M059J (cell line): ENCODE measurements around the gene ZFYVE26. TPM values are rescaled to one million over a fixed set of nuclear protein-coding genes. Genes with fewer than 3 reads are reported as not detected.
"Not testable (repeated sequence)": the region's sequence is repeated elsewhere in the genome, so short reads cannot be mapped to it uniquely, and the experiment has no call there.

ENCODE experiments used
- DNase-seq: peaks from one replicate; pipeline ENCODE4 v3.0.0-alpha.2; 2012; ENCODE audit warnings: low read depth
- total RNA-seq: library from RNA; depleted of rRNA; stranded (reverse); fragments of >200 nt; shearing (Covaris generic); gene quantifications from 2 replicates; pipeline ENCODE4 v1.2.3, GENCODE V29; 2014

Gene ZFYVE26
- total RNA-seq, 1 experiment from 2014 or later = 17.8 TPM

DNA sequence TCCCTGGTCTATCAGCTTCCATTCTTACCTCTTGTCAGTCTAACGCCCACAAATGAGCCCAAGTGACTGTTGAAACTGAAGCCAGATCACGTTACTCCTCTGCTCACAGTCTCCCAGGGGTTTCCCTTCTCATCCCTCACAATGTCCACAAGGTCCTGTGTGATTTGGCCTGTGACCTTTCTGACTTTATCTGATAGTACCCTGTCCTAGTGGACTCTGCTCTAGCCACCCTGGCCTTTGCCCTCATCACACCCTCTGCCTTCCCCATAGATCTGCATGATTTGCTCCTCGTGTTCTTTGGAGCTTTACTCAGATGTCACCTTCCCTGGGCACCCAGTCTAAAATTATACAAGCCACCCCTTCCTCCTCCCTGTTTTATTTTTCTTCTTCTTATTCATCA lies 59.2 kb downstream of the ZFYVE26 start:
- DNase-seq = no peak

DNA sequence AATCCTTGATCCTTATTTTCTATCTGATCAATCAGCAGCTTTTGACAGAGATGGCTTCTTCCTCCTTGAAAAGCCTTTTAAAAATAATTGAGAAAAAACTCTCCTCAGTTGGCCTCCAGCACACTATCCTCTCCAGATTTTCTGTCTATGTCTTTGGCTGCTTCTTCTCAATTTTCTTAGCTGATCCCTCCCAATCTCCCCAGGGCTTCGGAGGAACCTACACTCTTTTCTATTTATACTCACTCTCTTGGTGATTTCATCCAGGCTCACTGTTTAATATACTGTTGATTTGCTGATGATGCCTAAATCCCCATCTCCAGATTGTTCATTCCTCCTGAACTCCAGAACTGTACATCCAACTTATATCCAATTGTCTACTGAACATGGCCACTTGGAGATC lies 59.9 kb downstream of the ZFYVE26 start:
- no peak for DNase-seq

DNA sequence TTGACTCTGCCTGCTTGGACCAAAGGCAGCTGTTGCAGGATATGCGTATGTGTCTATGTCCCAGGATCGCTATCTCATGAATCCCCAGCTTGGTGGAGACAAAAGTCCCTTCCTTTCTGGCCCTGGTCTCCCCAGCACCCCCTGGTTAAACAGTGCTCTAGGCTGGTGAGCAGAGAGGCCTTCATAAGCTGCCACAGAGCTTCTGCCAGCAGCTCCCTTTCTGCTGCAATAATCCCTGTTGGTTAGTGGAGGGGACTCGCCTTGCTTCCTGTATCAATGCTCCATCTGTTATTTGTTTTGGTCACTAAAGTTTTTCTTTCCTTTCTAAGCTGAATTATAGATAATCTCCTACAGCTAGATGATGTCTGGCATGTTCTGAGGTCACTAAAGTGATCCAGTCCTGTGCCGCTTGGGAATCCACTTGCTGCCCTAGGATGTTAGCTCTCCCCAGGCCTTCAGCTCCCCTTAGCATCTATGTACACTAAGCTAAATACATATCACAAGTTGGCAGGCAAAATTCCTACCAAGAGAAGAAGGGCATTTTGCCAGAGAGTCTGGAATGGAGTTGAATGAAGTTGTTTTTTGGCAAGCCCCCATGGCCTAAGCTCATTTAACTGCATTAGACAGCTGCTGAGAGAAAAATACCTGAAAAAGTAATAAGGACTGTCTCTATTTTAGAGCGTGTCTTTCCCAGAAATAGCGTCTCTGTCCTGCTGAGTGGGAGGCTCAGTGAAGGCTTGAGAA lies 66.9 kb downstream of the ZFYVE26 start:
- no peak for DNase-seq

DNA sequence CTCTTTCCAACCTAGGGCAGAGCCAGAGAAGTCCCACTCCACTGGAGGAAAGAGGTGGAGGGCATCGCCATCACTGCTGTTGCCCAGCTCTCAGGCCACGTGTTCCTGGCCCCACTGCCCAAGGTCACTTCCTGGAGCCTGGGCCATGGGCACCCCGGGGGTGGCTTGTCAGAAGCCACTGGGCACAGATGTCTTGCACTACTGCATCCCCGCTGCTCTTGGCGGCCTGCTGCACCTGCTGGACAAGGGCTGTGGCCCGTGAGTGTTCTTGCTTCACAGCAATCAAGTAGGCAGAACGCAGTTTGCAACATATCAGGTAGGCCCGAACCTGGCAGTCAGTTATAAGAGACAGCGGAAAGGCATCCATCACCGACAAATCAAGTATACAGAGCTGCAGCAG lies 68.1 kb downstream of the ZFYVE26 start:
- DNase-seq = no peak

DNA sequence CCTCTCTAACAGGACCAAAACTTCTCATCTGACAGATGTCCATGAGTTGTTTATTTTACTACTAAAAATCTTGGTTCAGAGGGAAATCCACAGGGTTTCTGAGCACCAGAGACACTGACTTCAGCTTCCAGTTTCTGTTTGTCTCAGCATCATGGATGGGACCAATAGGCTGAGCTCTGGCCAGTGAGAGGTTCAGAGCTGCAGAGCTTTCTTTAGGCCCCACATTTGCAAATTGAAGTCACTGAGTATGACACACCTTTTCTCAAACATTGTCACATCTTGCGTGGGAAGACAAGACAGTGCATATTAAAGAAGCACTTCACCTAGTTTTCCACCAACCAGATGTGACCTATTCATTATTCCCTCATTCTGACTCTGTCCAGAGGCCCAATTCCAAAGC lies 69.5 kb downstream of the ZFYVE26 start:
- DNase-seq = no peak

DNA sequence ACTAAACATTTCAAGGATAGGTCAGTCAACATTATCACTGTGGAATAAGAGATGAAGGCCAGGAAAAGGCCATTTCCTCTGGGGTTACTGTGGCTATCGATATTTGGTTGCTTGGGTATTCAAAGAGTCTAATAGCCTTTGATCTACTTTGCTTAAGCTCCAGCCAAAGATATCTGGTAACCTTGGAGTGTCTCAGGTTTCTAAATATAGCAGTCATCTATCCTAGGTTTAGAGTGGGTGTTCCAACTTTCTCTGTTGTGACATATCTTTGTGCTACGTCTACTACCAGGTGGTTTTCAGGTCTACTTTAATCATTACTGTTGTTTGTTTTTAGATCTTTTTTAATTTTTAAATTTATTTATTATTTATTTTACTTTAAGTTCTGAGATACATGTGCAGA lies 72.3 kb downstream of the ZFYVE26 start:
- no peak for DNase-seq

DNA sequence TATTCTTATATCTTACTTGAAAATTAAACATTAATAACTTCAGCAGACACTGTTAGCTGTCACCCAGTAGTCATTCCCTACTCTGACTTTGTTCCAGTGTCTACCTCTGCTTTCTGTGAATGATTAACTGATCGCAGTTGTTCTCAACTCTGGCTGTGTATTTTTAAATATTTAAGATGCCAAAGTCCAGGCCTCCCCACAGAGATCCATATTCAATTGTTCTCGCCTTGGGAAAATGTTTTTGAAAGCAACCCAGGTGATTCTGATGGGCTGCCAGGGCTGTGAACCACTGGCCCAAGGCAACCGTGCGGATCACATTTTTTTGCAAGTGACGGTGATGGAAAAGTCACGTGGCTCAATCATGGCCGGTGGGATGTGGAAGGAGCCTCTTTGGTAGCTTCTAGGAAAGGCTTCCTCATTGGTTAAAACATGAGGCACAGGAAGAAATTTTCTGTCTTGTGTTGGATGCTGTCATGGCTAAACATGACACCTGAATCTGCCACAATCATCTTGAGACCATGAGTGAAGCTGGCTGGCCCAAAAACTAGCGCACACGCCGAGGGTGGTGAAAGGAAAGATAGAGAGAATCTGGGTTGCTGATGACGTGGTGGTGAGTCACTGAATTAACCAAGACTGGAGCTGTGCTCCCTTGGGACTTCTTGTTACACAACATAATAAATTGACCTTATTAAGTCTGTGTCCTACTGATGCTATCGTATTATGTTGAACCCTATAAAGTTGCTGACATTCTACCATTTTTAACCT lies 77.5 kb downstream of the ZFYVE26 start:
- peak; percentile 91 for DNase-seq

DNA sequence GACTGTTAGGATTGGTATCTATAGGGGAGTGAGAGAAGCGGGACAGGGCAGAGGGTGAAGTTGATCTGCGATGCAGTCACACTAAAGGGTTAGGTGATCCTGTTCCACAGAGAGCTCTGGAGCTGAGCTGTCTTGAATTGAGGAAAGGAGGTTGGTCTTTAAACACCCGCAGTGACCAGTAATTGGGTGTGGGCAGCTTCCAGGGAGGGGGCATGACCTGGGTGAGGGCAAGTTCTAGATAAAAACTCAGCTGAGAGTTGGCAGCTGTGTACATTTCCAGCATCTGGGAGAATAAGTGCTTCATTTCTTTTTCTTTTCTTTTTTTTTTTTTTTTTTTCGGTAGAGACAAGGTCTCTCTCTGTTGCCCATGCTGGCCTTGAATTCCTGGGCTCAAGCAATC lies 79.6 kb downstream of the ZFYVE26 start:
- no peak for DNase-seq

DNA sequence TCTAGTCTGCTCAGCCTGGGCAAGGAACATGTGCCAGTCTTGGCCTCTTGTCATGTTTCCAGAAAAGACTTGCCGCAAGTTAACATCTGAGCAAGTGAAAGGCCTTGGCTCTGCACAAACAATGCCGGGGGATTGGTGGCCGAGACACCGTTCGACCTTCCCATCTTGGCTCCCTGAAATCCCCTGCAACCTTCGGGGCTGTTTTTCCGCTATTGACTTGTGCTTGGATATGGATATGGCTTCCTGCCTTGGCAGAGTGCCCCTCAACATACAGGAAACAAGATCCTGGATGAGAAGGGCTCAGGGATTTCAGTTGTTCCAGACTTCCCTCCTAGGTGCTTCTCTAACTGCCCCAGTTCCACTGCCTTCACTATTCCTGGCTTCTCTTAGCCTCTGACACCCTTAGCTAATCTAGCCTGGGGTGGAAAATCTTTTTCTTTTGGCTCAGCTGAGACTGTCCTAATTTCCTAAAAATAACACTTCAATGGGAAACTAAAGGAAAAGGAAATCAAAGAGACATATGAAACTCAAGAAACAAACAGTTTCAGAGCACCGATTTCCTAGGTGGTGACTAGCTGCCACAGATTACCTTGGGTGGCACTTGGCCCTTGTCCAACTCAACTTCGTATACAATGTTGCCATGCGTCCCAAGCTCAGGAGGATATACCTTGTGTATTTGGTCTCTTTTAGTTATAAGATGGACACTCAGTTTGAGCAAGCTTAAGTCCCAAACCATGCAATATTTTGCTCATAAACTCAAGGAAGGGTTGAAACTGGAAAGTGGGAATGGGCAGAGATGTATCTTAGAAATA lies 80.8 kb downstream of the ZFYVE26 start:
- DNase-seq = no peak

DNA sequence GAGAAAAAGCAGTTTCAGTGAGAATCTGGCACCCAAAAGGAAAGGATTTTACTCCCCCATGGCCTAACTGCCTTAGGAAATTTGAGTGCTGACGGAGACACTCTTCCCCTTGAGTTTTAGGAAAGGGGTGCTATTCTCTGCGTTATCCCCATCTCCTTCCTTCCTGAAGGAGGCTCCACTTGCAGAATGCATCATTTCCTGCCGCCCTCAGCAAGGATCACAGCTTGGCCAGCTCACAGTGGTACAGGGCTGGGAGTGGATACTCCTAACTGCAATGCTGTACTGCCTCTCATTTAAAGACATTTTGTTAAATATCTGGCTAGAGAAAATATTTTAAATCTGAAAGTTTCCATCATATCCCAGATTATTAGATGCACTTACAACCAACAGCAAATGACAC lies 81.7 kb downstream of the ZFYVE26 start:
- peak; percentile 9 for DNase-seq

DNA sequence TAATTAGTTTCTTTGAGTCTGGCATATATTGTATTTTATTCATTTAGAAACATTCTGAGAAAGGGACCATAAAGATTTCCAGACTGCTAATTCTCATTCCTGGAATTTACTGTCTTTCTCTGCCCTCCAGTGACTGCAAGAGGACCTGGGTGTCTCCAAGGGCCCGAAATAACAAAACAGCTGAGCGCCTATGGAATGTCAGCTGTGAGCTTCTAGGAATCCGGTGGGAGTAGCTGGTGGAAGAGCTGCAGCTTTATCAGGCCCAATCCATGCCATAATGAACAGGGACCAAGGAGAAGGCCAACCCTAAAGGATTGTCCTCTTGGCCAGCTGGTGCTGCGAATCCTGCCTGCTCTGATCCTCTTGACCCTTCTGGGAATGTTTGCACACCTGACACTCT lies 82.8 kb downstream of the ZFYVE26 start:
- DNase-seq = no peak

DNA sequence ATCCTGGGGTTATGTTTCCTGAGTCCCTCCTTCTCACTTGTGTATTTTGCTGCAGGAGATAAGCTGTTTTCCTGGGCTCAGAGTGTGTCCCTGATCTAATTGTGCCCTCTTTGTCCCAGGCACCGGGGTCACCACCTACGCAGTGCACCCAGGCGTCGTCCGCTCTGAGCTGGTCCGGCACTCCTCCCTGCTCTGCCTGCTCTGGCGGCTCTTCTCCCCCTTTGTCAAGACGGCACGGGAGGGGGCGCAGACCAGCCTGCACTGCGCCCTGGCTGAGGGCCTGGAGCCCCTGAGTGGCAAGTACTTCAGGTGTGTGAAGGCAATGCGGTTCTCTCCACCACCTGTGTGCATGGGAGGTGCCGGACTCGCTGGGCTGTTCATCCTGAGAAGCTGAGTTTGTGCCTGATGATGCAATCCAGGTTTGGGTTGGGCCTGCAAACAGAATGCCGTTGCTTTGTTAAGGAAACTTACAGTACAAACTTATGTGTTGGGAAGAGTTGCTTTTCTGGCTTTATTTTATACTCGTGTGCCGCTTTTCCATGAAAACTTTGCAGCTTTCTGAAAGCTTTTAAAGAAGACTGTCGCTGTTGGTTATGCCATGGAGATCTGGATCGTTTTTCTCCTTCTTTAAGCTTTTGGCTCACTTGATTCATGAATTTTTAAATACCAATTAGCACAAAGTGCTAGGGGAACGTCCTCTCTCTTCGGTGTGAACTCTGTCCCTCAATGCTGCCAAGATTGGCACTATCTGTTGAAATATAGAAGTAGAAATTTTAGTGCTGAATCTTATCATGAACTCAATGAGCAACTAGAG lies 87.1 kb downstream of the ZFYVE26 start:
- no peak for DNase-seq

DNA sequence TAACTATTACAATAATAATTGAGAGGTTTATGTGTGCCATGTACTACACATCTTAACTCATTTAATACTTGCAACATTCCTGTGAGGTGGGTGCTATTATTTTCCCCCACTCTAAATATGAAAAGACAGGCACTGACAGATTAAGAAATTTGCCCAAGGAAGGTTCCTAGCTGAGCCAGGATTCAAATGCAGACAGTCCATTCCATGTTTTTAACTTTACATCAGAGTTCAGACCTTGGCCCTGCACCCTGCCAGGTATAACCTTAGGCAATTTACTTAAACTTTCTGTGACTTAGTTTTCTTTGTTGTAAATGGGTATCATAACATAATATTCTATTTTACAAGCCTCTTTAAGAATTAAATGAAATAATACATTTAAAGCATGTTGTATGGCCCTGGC lies 88.1 kb downstream of the ZFYVE26 start:
- no peak for DNase-seq

DNA sequence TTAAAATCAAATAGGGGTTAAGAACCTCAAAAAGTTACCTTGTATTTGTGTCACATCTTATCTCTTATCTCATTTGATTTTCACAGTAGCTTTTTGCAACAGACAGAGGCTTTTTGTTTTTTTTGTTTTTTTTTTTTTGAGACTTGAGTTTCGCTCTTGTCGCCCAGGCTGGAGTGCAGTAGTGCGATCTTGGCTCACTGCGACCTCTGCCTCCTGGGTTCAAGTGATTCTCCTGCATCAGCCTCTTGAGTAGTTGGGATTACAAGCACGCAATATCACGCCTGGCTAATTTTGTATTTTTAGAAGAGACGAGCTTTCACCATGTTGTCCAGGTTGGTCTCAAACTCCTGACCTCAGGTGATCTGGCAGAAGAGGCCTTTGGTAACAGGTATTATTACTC lies 89.0 kb downstream of the ZFYVE26 start:
- DNase-seq = no peak

DNA sequence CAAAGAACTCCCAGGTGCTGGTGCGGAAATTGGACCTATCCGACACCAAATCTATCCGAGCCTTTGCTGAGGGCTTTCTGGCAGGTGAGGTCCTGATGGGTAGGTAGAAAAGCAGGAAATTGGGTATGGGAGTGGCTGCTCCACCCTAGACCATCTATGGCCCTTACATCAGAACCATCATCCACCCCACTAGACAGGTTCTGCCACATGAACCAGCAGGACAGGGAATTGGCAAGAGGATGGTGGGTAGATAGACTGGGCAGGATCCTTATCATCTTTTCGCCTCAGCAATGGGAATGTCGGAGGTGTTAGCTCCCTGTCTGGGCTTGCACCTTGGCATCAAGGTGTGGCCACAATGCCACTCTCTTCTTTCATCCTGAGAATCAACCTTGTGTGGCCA lies 91.2 kb downstream of the ZFYVE26 start:
- DNase-seq = no peak

DNA sequence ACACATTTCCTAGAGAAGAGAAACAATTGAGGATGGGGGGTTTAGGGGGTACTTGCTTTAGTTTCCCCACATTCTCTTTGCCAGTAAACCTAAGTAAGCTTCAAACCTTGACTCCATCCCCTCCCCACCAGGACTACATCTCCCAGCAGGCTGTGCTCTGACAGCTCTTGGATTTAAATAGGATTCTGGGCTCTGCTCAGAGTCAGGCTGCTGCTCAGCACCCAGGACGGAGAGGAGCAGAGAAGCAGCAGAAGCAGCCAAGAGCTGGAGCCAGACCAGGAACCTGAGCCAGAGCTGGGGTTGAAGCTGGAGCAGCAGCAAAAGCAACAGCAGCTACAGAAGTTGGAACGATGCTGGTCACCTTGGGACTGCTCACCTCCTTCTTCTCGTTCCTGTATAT lies 94.1 kb downstream of the ZFYVE26 start:
- peak; percentile 24 for DNase-seq

DNA sequence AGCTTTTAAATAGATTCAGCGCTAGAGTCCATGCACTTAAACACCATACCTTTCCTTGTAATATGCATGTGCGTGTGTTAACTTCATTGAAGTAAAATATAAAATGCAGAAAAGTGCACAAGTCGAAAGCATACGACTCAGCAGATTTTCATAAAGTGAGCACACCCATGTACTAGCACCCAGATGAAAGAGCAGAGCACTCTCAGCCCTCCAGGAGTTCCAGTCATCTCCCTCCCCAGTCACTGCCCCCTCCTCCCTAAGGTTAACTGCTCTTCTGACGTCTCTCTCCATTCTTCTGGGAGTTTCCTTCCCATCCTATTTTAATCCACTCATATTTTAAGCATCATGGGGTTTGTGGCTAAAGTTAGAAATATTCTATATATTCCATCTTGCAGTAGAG lies 94.5 kb downstream of the ZFYVE26 start:
- DNase-seq = no peak

DNA sequence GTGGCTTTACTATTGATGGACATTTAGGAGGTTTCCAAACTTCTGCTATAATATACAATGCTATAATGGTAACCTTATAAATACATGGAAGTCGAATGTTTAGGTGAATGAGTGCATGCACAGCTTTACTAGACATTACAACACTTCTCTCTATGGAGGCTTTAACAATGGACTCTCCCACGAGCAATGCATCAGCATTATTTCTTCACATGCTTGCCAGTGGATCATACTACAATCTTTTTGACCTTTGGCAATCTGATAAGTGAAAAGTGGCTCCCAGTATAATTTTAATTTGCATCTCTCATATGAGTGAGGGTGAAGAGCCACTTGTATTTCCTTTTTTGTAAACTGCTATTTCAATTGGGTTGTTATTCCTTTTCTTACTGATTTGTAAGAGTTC lies 96.5 kb downstream of the ZFYVE26 start:
- no peak for DNase-seq

DNA sequence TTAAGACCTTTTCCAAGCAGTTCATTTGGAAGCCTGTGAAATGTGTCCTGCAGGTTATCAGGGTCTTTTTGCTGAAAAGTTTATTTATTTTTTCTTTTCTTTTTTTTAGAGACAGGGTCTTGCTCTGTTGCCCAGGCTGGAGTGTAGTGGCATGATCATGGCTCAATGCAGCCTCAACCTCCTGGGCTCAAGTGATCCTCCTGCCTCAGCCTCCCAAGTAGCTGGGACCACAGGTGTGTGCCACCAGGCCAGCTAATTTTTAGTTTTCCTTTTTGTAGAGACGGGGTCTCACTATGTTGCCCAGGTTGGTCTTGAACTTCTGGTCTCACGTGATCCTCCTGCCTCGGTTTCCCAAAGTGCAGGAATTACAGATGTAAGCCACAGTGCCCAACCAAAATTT lies 97.0 kb downstream of the ZFYVE26 start:
- not testable (repeated sequence) for DNase-seq

DNA sequence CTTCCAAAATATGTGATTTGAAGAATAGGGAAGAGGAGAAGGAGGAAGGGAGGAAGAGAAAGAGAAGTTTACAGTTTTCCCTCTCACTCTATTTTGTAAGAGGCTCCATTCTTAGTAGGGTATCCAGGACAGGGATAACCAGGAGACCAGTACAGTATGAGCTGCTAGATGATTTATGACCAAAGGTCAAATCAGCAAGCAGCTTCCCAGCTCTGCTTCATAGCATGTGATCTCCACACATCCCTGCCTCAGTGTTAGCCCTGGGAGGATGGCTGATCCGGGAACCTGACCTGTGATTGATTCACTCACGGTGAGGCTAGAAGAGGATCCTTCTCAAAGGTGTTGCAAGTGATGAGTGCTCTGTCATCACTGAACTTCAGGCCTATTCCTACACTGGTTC lies 98.1 kb downstream of the ZFYVE26 start:
- DNase-seq = no peak

DNA sequence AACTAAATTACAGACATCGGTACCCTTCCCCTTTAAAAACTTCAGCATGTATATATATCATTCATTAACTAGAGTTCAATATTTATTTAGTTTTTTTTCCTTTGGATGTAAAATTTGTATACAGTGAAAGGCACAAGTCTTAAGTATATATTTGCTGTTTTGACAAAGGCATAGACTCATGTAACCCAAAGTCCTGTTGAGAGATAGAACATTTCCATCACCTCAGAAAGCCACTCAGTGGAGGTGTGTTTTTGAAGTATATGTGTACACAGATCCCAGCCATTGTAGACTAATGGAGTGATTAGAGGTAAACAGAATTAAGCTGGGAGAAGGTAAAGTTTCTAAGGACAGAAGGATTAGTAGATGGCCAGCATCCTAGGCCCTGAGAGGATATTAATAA lies 99.3 kb downstream of the ZFYVE26 start:
- DNase-seq = no peak

DNA sequence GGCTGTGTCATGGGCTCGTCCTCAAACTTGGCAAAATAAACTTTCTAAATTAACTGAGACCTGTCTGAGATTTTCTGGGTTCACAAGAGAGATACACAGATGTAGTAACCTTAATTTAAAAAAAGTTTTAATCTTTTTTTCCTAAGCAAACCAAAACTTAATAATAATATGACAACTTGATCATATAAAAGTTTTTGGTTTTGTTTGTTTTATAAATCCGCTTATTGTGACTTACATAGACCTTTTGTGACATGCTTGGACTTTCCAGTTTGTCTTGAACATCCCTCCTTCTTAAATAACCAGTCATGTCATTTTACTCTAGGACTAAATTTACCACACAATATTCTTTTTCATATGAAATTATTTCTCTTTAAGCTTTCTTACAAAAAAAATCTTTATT lies 106.2 kb downstream of the ZFYVE26 start:
- no peak for DNase-seq
